Naive thymus-derived CD8-positive, alpha-beta T cell (primary cell): ENCODE results near the gene TBL1XR1. TPM values are rescaled to one million over a fixed set of nuclear protein-coding genes. Genes with fewer than 3 reads are reported as not detected.

Experiments
- ATAC-seq, 2 donors: fragments of 150-1000 bp; cut with Tn5 transposase in 1 of 2; sonication (Bioruptor Pico), chemical (Tn5 transposase) in 1 of 2; 1 replicate in 1 of 2; 2 replicates in 1 of 2; pipeline ENCODE4 v1.10.0; 2021; ENCODE audit warnings: mild to moderate bottlenecking in 2 of 2, moderate library complexity in 2 of 2
- POLR2A ChIA-PET: fragments of 350-600 bp; sonication (Branson Sonifier 250); formaldehyde crosslinking; loops from one replicate; lab custom pipeline; 2021; ENCODE audit warnings: antibody characterized with exemption; lab: Charles Lee
- DNase-seq, 10 donors: peaks; one replicate each; pipeline versions ENCODE4 v3.0.0 to v3.0.0-alpha.2; 2020 to 2022
- H3K27ac Mint-ChIP-seq, 10 donors: one replicate each; pipeline ENCODE4 v1.8.0; 2020 to 2022; ENCODE audit warnings: mild to moderate bottlenecking in 10 of 10, mixed read lengths in 10 of 10, moderate library complexity in 4 of 10, inconsistent platforms in 1 of 10
- H3K27me3 Mint-ChIP-seq, 5 donors: one replicate each; pipeline ENCODE4 v1.8.0; 2021 to 2022; ENCODE audit warnings: mixed read lengths in 5 of 5
- H3K36me3 Mint-ChIP-seq, 3 donors: one replicate each; pipeline ENCODE4 v1.8.0; 2020 to 2022; ENCODE audit warnings: mixed read lengths in 3 of 3, mild to moderate bottlenecking in 2 of 3, inconsistent platforms in 1 of 3
- H3K4me1 Mint-ChIP-seq, 4 donors: one replicate each; pipeline ENCODE4 v1.8.0; 2021 to 2022; ENCODE audit warnings: mixed read lengths in 4 of 4
- H3K4me3 Mint-ChIP-seq, 10 donors: one replicate each; pipeline ENCODE4 v1.8.0; 2020 to 2022; ENCODE audit warnings: mild to moderate bottlenecking in 10 of 10, mixed read lengths in 10 of 10, moderate library complexity in 6 of 10, inconsistent platforms in 1 of 10
- H3K9me3 Mint-ChIP-seq, 9 donors: one replicate each; pipeline ENCODE4 v1.8.0; 2020 to 2022; ENCODE audit warnings: mixed read lengths in 9 of 9, mild to moderate bottlenecking in 3 of 9, inconsistent platforms in 1 of 9, moderate library complexity in 1 of 9
- polyA plus RNA-seq, 3 donors: library from polyadenylated mRNA; unstranded; fragments of 300-500 nt; fragmentation: Illumina TruSeq; gene quantifications; one replicate each; pipeline ENCODE4 v1.2.3, GENCODE V29; 2021
- total RNA-seq, 8 experiments: library from RNA in 2 of 8; stranded (reverse) in 2 of 8; gene quantifications; one replicate each; pipeline ENCODE4 v1.2.3 and lab custom pipeline; 2021 to 2026

The TBL1XR1 gene
- total and polyA plus RNA-seq, 5 experiments from 2014 or later: 23.4 to 160 (median 34.7) TPM

- POLR2A ChIA-PET: interaction anchor here (2.1 to 2.9 kb wide), 3 partner anchors 145 to 308 kb away, joined by 10 to 27 read pairs (median 25); partner anchors contain the start of gene TBL1XR1
- no peak for DNase-seq
- Mint-ChIP-seq H3K27ac (peak overlapping the region in 5 of 10 donors; percentile 24 to 87 (median 48)), H3K4me3 (no peak overlapping the region), H3K27me3 (no peaks in the 10 kb centered on the region), H3K36me3 (peaks cover 5 to 54% (median 21%) of the 10 kb centered on the region in 3 donors), H3K9me3 (no peaks in the 10 kb centered on the region), H3K4me1 (peaks cover 8 to 23% (median 14%) of the 10 kb centered on the region in 4 donors)
- ATAC-seq: no peak
Observed at GRCh38 chr3:177051411-177051810, 145.9 kb downstream of the TBL1XR1 start.

- POLR2A ChIA-PET: interaction anchor here (0.7 to 2.9 kb wide), 4 partner anchors 67 to 309 kb away, joined by 4 to 27 read pairs (median 18); partner anchors contain the start of gene TBL1XR1
- H3K4me1 Mint-ChIP-seq: peaks cover 8 to 18% (median 14%) of the 10 kb centered on the region in 4 donors
- H3K4me3 Mint-ChIP-seq: no peak overlapping the region
- no peaks in the 10 kb centered on the region for H3K27me3 Mint-ChIP-seq
- DNase-seq: peak in 4 of 10 donors; percentile 14 to 66 (median 59)
- no peaks in the 10 kb centered on the region for H3K9me3 Mint-ChIP-seq
- H3K36me3 Mint-ChIP-seq: peaks cover 5 to 60% (median 26%) of the 10 kb centered on the region in 3 donors
- ATAC-seq: peak; percentile 83 to 84
- H3K27ac Mint-ChIP-seq: peak overlapping the region in 5 of 10 donors; percentile 19 to 68 (median 55)
Observed at GRCh38 chr3:177050501-177051237, 146.6 kb downstream of the TBL1XR1 start.

GRCh38 chr3:177045767-177046166, 151.5 kb downstream of the TBL1XR1 start:
- peak overlapping the region in 1 of 10 donors; percentile 52 for H3K27ac Mint-ChIP-seq
- H3K9me3 Mint-ChIP-seq: no peaks in the 10 kb centered on the region
- no peak overlapping the region for H3K4me3 Mint-ChIP-seq
- POLR2A ChIA-PET: no interaction called here
- no peaks in the 10 kb centered on the region for H3K27me3 Mint-ChIP-seq
- H3K4me1 Mint-ChIP-seq: peaks cover 5 to 17% (median 15%) of the 10 kb centered on the region in 4 donors
- no peak for ATAC-seq
- DNase-seq: no peak
- peaks cover 21 to 91% (median 54%) of the 10 kb centered on the region in 3 donors for H3K36me3 Mint-ChIP-seq

GRCh38 chr3:177045222-177045621, 152.1 kb downstream of the TBL1XR1 start:
- no peaks in the 10 kb centered on the region for H3K9me3 Mint-ChIP-seq
- ATAC-seq (no peak), DNase-seq (no peak)
- H3K36me3 Mint-ChIP-seq: peaks cover 21 to 90% (median 52%) of the 10 kb centered on the region in 3 donors
- no peak overlapping the region for H3K27ac Mint-ChIP-seq
- no peaks in the 10 kb centered on the region for H3K27me3 Mint-ChIP-seq
- POLR2A ChIA-PET: no interaction called here
- no peak overlapping the region for H3K4me3 Mint-ChIP-seq
- H3K4me1 Mint-ChIP-seq: peaks cover 8 to 16% (median 14%) of the 10 kb centered on the region in 4 donors

GRCh38 chr3:177041730-177042551, 155.3 kb downstream of the TBL1XR1 start:
- POLR2A ChIA-PET: no interaction called here
- Mint-ChIP-seq H3K9me3 (no peaks in the 10 kb centered on the region), H3K4me1 (peaks cover 10 to 18% (median 15%) of the 10 kb centered on the region in 4 donors), H3K27ac (peak overlapping the region in 7 of 10 donors; percentile 23 to 85 (median 66)), H3K36me3 (peaks cover 16 to 89% (median 50%) of the 10 kb centered on the region in 3 donors), H3K4me3 (no peak overlapping the region), H3K27me3 (no peaks in the 10 kb centered on the region)
- DNase-seq (no peak), ATAC-seq (no peak)

GRCh38 chr3:177041021-177041729, 156.1 kb downstream of the TBL1XR1 start:
- peak overlapping the region in 9 of 10 donors; percentile 23 to 85 (median 61) for H3K27ac Mint-ChIP-seq
- H3K27me3 Mint-ChIP-seq: no peaks in the 10 kb centered on the region
- H3K4me1 Mint-ChIP-seq: peaks cover 13 to 18% (median 15%) of the 10 kb centered on the region in 4 donors
- H3K9me3 Mint-ChIP-seq: no peaks in the 10 kb centered on the region
- peaks cover 16 to 89% (median 49%) of the 10 kb centered on the region in 3 donors for H3K36me3 Mint-ChIP-seq
- no peak overlapping the region for H3K4me3 Mint-ChIP-seq
- POLR2A ChIA-PET: no interaction called here
- no peak for DNase-seq
- ATAC-seq: no peak

GRCh38 chr3:177039490-177040274, 157.6 kb downstream of the TBL1XR1 start:
- Mint-ChIP-seq H3K36me3 (peaks cover 15 to 87% (median 41%) of the 10 kb centered on the region in 3 donors), H3K27me3 (no peaks in the 10 kb centered on the region), H3K9me3 (no peaks in the 10 kb centered on the region), H3K4me3 (no peak overlapping the region), H3K27ac (peak overlapping the region in 7 of 10 donors; percentile 5 to 70 (median 17)), H3K4me1 (peaks cover 14 to 18% (median 15%) of the 10 kb centered on the region in 4 donors)
- ATAC-seq (no peak), DNase-seq (no peak)
- POLR2A ChIA-PET: no interaction called here

GRCh38 chr3:177037241-177037640, 160.0 kb downstream of the TBL1XR1 start:
- Mint-ChIP-seq H3K27me3 (no peaks in the 10 kb centered on the region), H3K36me3 (peaks cover 0 to 88% (median 36%) of the 10 kb centered on the region in 3 donors), H3K4me3 (no peak overlapping the region), H3K27ac (no peak overlapping the region), H3K9me3 (no peaks in the 10 kb centered on the region), H3K4me1 (peaks cover 11 to 15% (median 12%) of the 10 kb centered on the region in 4 donors)
- POLR2A ChIA-PET: no interaction called here
- no peak for ATAC-seq
- DNase-seq: no peak

GRCh38 chr3:177035676-177036075, 161.6 kb downstream of the TBL1XR1 start:
- Mint-ChIP-seq H3K27ac (peak overlapping the region in 1 of 10 donors; percentile 48), H3K4me1 (peaks cover 0 to 9% (median 1%) of the 10 kb centered on the region in 4 donors), H3K4me3 (no peak overlapping the region), H3K27me3 (no peaks in the 10 kb centered on the region), H3K36me3 (peaks cover 0 to 86% (median 37%) of the 10 kb centered on the region in 3 donors), H3K9me3 (no peaks in the 10 kb centered on the region)
- ATAC-seq: no peak
- no peak for DNase-seq
- POLR2A ChIA-PET: no interaction called here

GRCh38 chr3:177034832-177035475, 162.3 kb downstream of the TBL1XR1 start:
- Mint-ChIP-seq H3K4me1 (peaks cover 0 to 6% (median 1%) of the 10 kb centered on the region in 4 donors), H3K36me3 (peaks cover 0 to 84% (median 37%) of the 10 kb centered on the region in 3 donors), H3K27ac (peak overlapping the region in 4 of 10 donors; percentile 1 to 48 (median 28)), H3K27me3 (no peaks in the 10 kb centered on the region), H3K9me3 (no peaks in the 10 kb centered on the region), H3K4me3 (no peak overlapping the region)
- ATAC-seq (no peak), DNase-seq (no peak)
- POLR2A ChIA-PET: no interaction called here
